ENCODE measurements around the gene NRCAM. TPM values are rescaled to one million over a fixed set of nuclear protein-coding genes. Genes with fewer than 3 reads are reported as not detected.

NRCAM gene
- total and polyA plus RNA-seq, 2 of the 13 experiments (the other 11 are each of a cell fraction or from before 2014, with no cell fraction given): 0.31 to 0.33 TPM

- Histone ChIP-seq H3K79me2 (ENCODE audit: insufficient read depth, low read length) (no peaks in the 10 kb centered on the region), H3K4me3 (replicated peaks in 1 of 3; ENCODE audit: insufficient read depth in 1 of 3, low read depth in 2 of 3, low read length in 3 of 3) (no peak overlapping the region), H3K27me3 (ENCODE audit: control insufficient read depth in 1 of 2, insufficient read depth in 2 of 2, low read length in 2 of 2) (peaks cover 0 to 6% of the 10 kb centered on the region in 2 experiments; a peak in 2 of 5 replicates), H3K9me3 (ENCODE audit: low read length) (no peaks in the 10 kb centered on the region), H3K4me2 (ENCODE audit: low read depth, low read length) (no peak overlapping the region), H3K4me1 (ENCODE audit: insufficient read depth, low read length) (no peaks in the 10 kb centered on the region), H3K9ac (ENCODE audit: insufficient read depth, low read depth, low read length) (no peak overlapping the region), H3K27ac (ENCODE audit: extremely low read length, insufficient read depth, low read length) (no peak overlapping the region), H2AFZ (ENCODE audit: low read length) (no peak overlapping the region), H3K36me3 (replicated peaks in 1 of 2; ENCODE audit: control insufficient read depth in 1 of 2, insufficient read depth in 2 of 2, low read length in 2 of 2) (no peaks in the 10 kb centered on the region), H4K20me1 (ENCODE audit: insufficient read depth, low read length) (no peaks in the 10 kb centered on the region)
- ChIA-PET POLR2A (no interaction called here), CTCF (ENCODE audit: low intra/inter-chr PET ratio, low total read pairs) (no interaction called here)
- WGBS (ENCODE audit: low lambda C conversion rate): 65% methylated on average over 12 of the region's 13 CpGs
- ATAC-seq (no peak), DNase-seq (ENCODE audit: low spot score) (no peak), FAIRE-seq (no peak)
- in situ Hi-C loops (cut with HindIII; ENCODE audit: extremely low pct_ligation_motif_present, low pct_unique_long_range_greater_than_20kb) (no loop called here), intact Hi-C loops (cut with micrococcal nuclease; ENCODE audit: unreplicated experiment) (no loop called here)
- BruUV-seq (replicated peaks): no TSS peak
- TF ChIP-seq ZHX1 (CRISPR knock-in tag; IDR thresholded peaks at IDR 0.05; ENCODE audit: low read depth) (no peak), FOXA3 (CRISPR knock-in tag; IDR thresholded peaks at IDR 0.05) (no peak), MAX (IDR thresholded peaks at IDR 0.05) (no peak), ISX (CRISPR knock-in tag; conservative IDR thresholded peaks at IDR 0.05) (no peak), MEIS1 (CRISPR knock-in tag; IDR thresholded peaks at IDR 0.05; ENCODE audit: borderline replicate concordance) (no peak), HBP1 (CRISPR knock-in tag; IDR thresholded peaks at IDR 0.05; ENCODE audit: low read depth) (no peak), ZNF407 (CRISPR knock-in tag; IDR thresholded peaks at IDR 0.05; ENCODE audit: not compliant biosample characterization) (no peak), PCBP1 (IDR thresholded peaks at IDR 0.05; ENCODE audit: borderline replicate concordance, low read depth, low read length) (no peak), ZNF788 (CRISPR knock-in tag; IDR thresholded peaks at IDR 0.05; ENCODE audit: borderline replicate concordance) (no peak), MEIS2 (CRISPR knock-in tag; IDR thresholded peaks at IDR 0.05) (no peak)
Observed at GRCh38 chr7:108132551-108133265, 323.5 kb downstream of the NRCAM start.

All from HepG2 (cell line).